K562 (cell line): Measurements from ENCODE around the gene PSMD11. TPM values are rescaled to one million over a fixed set of nuclear protein-coding genes. Genes with fewer than 3 reads are reported as not detected.

Experiments used
- ASH1L ChIP-seq: fragments of 450-650 bp; IDR thresholded peaks from 2 replicates; pipeline ENCODE4 v1.6.1; 2018; ENCODE audit warnings: borderline replicate concordance, mild to moderate bottlenecking, low read depth; ENCODE audit not compliant: partially characterized antibody
- CAMTA2 ChIP-seq: fragments of 250-450 bp; sonication (Bioruptor Pico); conservative IDR thresholded peaks from 2 replicates; pipeline ENCODE4 v1.5.1; 2022
- CREB1 ChIP-seq, 2 experiments: sonication (generic) in 1 of 2; formaldehyde crosslinking in 1 of 2; IDR thresholded peaks; 2 replicates each; pipeline versions ENCODE4 v1.6.1 to v1.8.0; 2012 to 2022; ENCODE audit warnings: inconsistent platforms in 1 of 2, mild to moderate bottlenecking in 1 of 2, missing genetic modification reagents in 1 of 2, moderate library complexity in 1 of 2
- HDAC8 ChIP-seq: fragments of 450-650 bp; IDR thresholded peaks from 2 replicates; pipeline ENCODE4 v1.6.1; 2016; ENCODE audit warnings: mild to moderate bottlenecking, missing genetic modification characterization, moderate library complexity, missing compliant biosample characterization
- ILF3 ChIP-seq: fragments of 450-650 bp; IDR thresholded peaks from 2 replicates; pipeline ENCODE4 v1.6.1; 2018; ENCODE audit warnings: antibody characterized with exemption, mild to moderate bottlenecking, moderate library complexity, borderline replicate concordance
- IRF2 ChIP-seq: sonication (generic); formaldehyde crosslinking; IDR thresholded peaks from 2 replicates; pipeline ENCODE4 v1.8.1; 2022; ENCODE audit warnings: mild to moderate bottlenecking, missing genetic modification reagents
- NFRKB ChIP-seq: fragments of 450-650 bp; IDR thresholded peaks from 2 replicates; pipeline ENCODE4 v1.6.1; 2016; ENCODE audit warnings: low read depth
- NFYB ChIP-seq: IDR thresholded peaks from 2 replicates; pipeline ENCODE4 v1.6.1; 2011; ENCODE audit warnings: mild to moderate bottlenecking, moderate library complexity; ENCODE audit not compliant: insufficient read length; ENCODE audit errors: extremely low read depth
- NR4A1 ChIP-seq, 2 experiments: fragments of 250-450 bp in 1 of 2; fragments of 450-650 bp in 1 of 2; sonication (Bioruptor Pico) in 1 of 2; IDR thresholded peaks; 2 replicates each; pipeline versions ENCODE4 v1.4.0 to v1.6.1; 2016 to 2020; ENCODE audit warnings: mild to moderate bottlenecking in 2 of 2, missing compliant biosample characterization in 1 of 2, missing genetic modification characterization in 1 of 2, moderate library complexity in 1 of 2
- PHF21A ChIP-seq: fragments of 450-650 bp; IDR thresholded peaks from 2 replicates; pipeline ENCODE4 v1.6.1; 2017; ENCODE audit warnings: low read depth, borderline replicate concordance
- RBBP5 ChIP-seq: fragments of 200-600 bp; sonication (generic); IDR thresholded peaks from 2 replicates; pipeline ENCODE4 v1.6.1; 2012; ENCODE audit warnings: borderline replicate concordance, mild to moderate bottlenecking, low read length, control low read depth, inconsistent platforms; ENCODE audit not compliant: insufficient read depth, poor library complexity, severe bottlenecking
- SIN3B ChIP-seq: fragments of 450-650 bp; IDR thresholded peaks from 2 replicates; pipeline ENCODE4 v1.6.1; 2017; ENCODE audit warnings: low read depth, mild to moderate bottlenecking, moderate library complexity
- SIX5 ChIP-seq, 2 experiments: IDR thresholded peaks; 2 replicates each; pipeline ENCODE4 v1.6.1; 2011; ENCODE audit warnings: low read length in 2 of 2, borderline replicate concordance in 1 of 2, low read depth in 1 of 2, mild to moderate bottlenecking in 1 of 2, moderate library complexity in 1 of 2; ENCODE audit not compliant: insufficient read depth in 1 of 2
- SMAD1 ChIP-seq: fragments of 150-350 bp; IDR thresholded peaks from 2 replicates; pipeline ENCODE4 v1.6.1; 2014; ENCODE audit warnings: low read length, low read depth; ENCODE audit not compliant: partially characterized antibody
- SMARCA4 ChIP-seq: fragments of 450-650 bp; IDR thresholded peaks from 2 replicates; pipeline ENCODE4 v1.6.1; 2016
- SMC3 ChIP-seq: conservative IDR thresholded peaks from 2 replicates; pipeline ENCODE4 v1.6.1; 2011; ENCODE audit warnings: low read depth, low read length, improper control_type of control experiment; ENCODE audit not compliant: insufficient read depth
- SREBF1 ChIP-seq: fragments of 150-350 bp; IDR thresholded peaks from 2 replicates; pipeline ENCODE4 v1.6.1; 2014; ENCODE audit warnings: antibody characterized with exemption, low read depth, low read length, borderline replicate concordance
- TAL1 ChIP-seq: fragments of 450-650 bp; IDR thresholded peaks from 2 replicates; pipeline ENCODE4 v1.6.1; 2016; ENCODE audit warnings: mild to moderate bottlenecking
- ZBTB7A ChIP-seq: IDR thresholded peaks from 2 replicates; pipeline ENCODE4 v1.6.1; 2011; ENCODE audit warnings: low read depth, mild to moderate bottlenecking, low read length, moderate library complexity, borderline replicate concordance; ENCODE audit not compliant: control insufficient read depth
- ZNF311 ChIP-seq: fragments of 250-450 bp; sonication (Bioruptor Pico); IDR thresholded peaks from 2 replicates; pipeline ENCODE4 v1.4.0; 2020; ENCODE audit warnings: mild to moderate bottlenecking, moderate library complexity
- ZNF695 ChIP-seq: fragments of 450-650 bp; formaldehyde crosslinking; IDR thresholded peaks from 2 replicates; pipeline ENCODE4 v1.4.0; 2020; ENCODE audit warnings: mild to moderate bottlenecking, moderate library complexity
- polyA plus RNA-seq, 8 experiments: library from polyadenylated mRNA; depleted of rRNA in 4 of 8; stranded (reverse) in 5 of 8; unstranded in 3 of 8; fragments of >200 nt; fragmentation: Nextera tagmentation in 2 of 8; fragmentation: Illumina TruSeq in 1 of 8; extraction: Ambion mirVana in 2 of 8; extraction: Trizol in 1 of 8; gene quantifications; 2 replicates each; pipeline versions ENCODE4 v1.2.1 to v1.2.3, GENCODE V29; 2011 to 2014; ENCODE audit warnings: inconsistent platforms in 1 of 8, missing spikeins in 1 of 8
- total RNA-seq, 7 experiments: library from RNA; depleted of rRNA in 6 of 7; stranded (reverse); fragments of >200 nt in 6 of 7; fragmentation: Illumina TruSeq in 2 of 7; extraction: Trizol in 2 of 7; gene quantifications; 2 replicates each; pipeline versions ENCODE4 v1.2.1 to v1.2.3, GENCODE V29; 2011 to 2021; ENCODE audit warnings: low replicate concordance in 1 of 7
- TF ChIP-seq, protein P1 (sequence below): fragments of 450-650 bp; IDR thresholded peaks from 2 replicates; pipeline ENCODE4 v1.6.1; 2014; ENCODE audit warnings: low read depth, mild to moderate bottlenecking, moderate library complexity, borderline replicate concordance
- TF ChIP-seq, protein P2 (sequence below), 2 experiments: fragments of 450-650 bp; IDR thresholded peaks; 2 replicates each; pipeline ENCODE4 v1.6.1; 2016
- TF ChIP-seq, protein P3 (sequence below): fragments of 450-650 bp; IDR thresholded peaks from 2 replicates; pipeline ENCODE4 v1.6.1; 2017; ENCODE audit warnings: mild to moderate bottlenecking, moderate library complexity

Gene PSMD11
- total and polyA plus RNA-seq, 9 of the 15 experiments (the other 6 are each of a cell fraction or from before 2014, with no cell fraction given), result 104 to 378 (median 158) TPM

DNA sequence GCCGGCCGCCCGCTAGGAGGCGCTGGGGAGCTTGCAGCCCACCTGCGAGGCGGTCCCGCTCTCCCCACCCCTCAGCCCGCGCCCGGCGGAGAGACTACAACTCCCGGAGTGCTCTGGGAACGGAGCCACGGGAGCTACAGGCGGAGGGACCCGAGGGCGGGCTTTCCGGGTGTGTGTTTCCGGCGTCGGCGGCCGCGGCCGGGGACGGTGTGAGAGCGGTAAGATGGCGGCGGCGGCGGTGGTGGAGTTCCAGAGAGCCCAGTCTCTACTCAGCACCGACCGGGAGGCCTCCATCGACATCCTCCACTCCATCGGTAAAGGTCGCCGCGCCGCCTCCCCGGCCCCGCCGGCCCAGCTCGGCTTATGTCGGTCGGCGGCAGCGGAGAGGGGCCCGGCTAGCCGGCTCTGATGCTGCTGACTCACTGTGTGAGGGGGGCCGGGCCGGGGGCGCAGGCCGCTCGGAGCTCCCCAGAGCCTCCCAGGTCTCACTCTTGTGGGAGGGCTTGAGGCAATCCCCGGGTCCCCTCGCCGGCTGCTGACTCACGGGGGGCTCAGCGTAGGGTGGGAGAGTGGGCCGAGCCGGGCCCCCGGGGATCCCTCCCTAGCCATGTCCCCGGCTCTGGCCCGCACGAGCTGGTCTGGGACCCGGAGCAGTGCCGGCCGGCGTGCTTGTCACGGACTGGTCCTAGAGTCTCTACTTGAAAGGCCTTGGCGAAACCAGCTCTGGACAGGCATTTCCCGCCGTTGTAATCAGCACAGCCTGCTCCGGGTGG lies at the start of gene PSMD11 (continued):
- TF ChIP-seq ZNF311 (CRISPR knock-in tag), result no peak
- peak; percentile 75 for TF ChIP-seq SIN3B
- TF ChIP-seq SIX5 (IDR thresholded peaks at IDR 0.05; ENCODE audit: borderline replicate concordance in 1 of 2, insufficient read depth in 1 of 2, low read depth in 1 of 2, low read length in 2 of 2), result peak; percentile 95 to 98
- TF ChIP-seq HDAC8 (tag), result no peak
- TF ChIP-seq, protein P1, sequence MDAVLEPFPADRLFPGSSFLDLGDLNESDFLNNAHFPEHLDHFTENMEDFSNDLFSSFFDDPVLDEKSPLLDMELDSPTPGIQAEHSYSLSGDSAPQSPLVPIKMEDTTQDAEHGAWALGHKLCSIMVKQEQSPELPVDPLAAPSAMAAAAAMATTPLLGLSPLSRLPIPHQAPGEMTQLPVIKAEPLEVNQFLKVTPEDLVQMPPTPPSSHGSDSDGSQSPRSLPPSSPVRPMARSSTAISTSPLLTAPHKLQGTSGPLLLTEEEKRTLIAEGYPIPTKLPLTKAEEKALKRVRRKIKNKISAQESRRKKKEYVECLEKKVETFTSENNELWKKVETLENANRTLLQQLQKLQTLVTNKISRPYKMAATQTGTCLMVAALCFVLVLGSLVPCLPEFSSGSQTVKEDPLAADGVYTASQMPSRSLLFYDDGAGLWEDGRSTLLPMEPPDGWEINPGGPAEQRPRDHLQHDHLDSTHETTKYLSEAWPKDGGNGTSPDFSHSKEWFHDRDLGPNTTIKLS, result peak; percentile 90
- TF ChIP-seq TAL1, result no peak
- TF ChIP-seq, protein P2, sequence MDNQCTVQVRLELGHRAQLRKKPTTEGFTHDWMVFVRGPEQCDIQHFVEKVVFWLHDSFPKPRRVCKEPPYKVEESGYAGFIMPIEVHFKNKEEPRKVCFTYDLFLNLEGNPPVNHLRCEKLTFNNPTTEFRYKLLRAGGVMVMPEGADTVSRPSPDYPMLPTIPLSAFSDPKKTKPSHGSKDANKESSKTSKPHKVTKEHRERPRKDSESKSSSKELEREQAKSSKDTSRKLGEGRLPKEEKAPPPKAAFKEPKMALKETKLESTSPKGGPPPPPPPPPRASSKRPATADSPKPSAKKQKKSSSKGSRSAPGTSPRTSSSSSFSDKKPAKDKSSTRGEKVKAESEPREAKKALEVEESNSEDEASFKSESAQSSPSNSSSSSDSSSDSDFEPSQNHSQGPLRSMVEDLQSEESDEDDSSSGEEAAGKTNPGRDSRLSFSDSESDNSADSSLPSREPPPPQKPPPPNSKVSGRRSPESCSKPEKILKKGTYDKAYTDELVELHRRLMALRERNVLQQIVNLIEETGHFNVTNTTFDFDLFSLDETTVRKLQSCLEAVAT (IDR thresholded peaks at IDR 0.05), result no peak
- TF ChIP-seq PHF21A, result no peak
- TF ChIP-seq RBBP5, result peak; percentile 85
- TF ChIP-seq SMAD1, result peak; percentile 60
- TF ChIP-seq CAMTA2, result no peak
- TF ChIP-seq CREB1 (IDR thresholded peaks at IDR 0.05), result peak; percentile 63
- peak; percentile 74 for TF ChIP-seq CREB1 (CRISPR knock-in tag; IDR thresholded peaks at IDR 0.05)
- TF ChIP-seq, protein P3, sequence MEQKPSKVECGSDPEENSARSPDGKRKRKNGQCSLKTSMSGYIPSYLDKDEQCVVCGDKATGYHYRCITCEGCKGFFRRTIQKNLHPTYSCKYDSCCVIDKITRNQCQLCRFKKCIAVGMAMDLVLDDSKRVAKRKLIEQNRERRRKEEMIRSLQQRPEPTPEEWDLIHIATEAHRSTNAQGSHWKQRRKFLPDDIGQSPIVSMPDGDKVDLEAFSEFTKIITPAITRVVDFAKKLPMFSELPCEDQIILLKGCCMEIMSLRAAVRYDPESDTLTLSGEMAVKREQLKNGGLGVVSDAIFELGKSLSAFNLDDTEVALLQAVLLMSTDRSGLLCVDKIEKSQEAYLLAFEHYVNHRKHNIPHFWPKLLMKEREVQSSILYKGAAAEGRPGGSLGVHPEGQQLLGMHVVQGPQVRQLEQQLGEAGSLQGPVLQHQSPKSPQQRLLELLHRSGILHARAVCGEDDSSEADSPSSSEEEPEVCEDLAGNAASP, result no peak
- peak; percentile 98 for TF ChIP-seq ZBTB7A
- 0 out of 2 replicates have a peak, but pooled peaks have one; percentile 22 for TF ChIP-seq SMC3
- peak; percentile 80; the same call in 1 of the 2 replicates for TF ChIP-seq SREBF1
- TF ChIP-seq ASH1L, result no peak
- no peak for TF ChIP-seq ZNF695 (CRISPR knock-in tag)
- TF ChIP-seq NFRKB, result peak; percentile 95
- TF ChIP-seq NFYB, result peak; percentile 19
- TF ChIP-seq NR4A1 (CRISPR knock-in tag; IDR thresholded peaks at IDR 0.05), result no peak
- TF ChIP-seq NR4A1 (tag; IDR thresholded peaks at IDR 0.05), result no peak
- no peak for TF ChIP-seq SMARCA4
- TF ChIP-seq ILF3, result peak; percentile 8; the same call in 1 of the 2 replicates
- TF ChIP-seq IRF2 (CRISPR knock-in tag), result no peak
